GM19023 (cell line): ENCODE data around the gene SAT2.

Source experiments
- ATAC-seq: cut with Tn5 transposase; IDR thresholded peaks from one replicate; pipeline ENCODE4 v1.9.1; 2021; ENCODE audit warnings: mild to moderate bottlenecking, moderate library complexity; ENCODE audit not compliant: unreplicated experiment

Gene SAT2

GRCh38 chr17:7577327-7578199 is 50.1 kb downstream of the SAT2 start:
- ATAC-seq, result no peak

GRCh38 chr17:7576432-7576937 is 51.1 kb downstream of the SAT2 start:
- no peak for ATAC-seq
